ENCODE data around the gene ARHGAP8. TPM values are rescaled to one million over a fixed set of nuclear protein-coding genes. Genes with fewer than 3 reads are reported as not detected.

Gene ARHGAP8
- total RNA-seq, 2 experiments from 2014 or later, result not detected

- POLR2A ChIA-PET, result no interaction called here
- Histone ChIP-seq H2AFZ (ENCODE audit: low read length) (no peak overlapping the region), H3K27ac (ENCODE audit: low read depth, low read length, poor library complexity, severe bottlenecking) (no peak overlapping the region), H3K4me1 (ENCODE audit: insufficient read depth, low read length, poor library complexity, severe bottlenecking) (no peaks in the 10 kb centered on the region), H3K36me3 (ENCODE audit: insufficient read depth, low read length) (no peaks in the 10 kb centered on the region), H4K20me1 (ENCODE audit: insufficient read depth, low read length) (no peaks in the 10 kb centered on the region), H3K79me2 (ENCODE audit: insufficient read depth, low read depth, low read length) (no peaks in the 10 kb centered on the region), H3K4me2 (ENCODE audit: low read length) (no peak overlapping the region), H3K9me3 (ENCODE audit: low read length) (no peaks in the 10 kb centered on the region), H3K4me3 (ENCODE audit: low read depth, low read length, poor library complexity, severe bottlenecking) (no peak overlapping the region), H3K9me2 (ENCODE audit: insufficient read depth, low read length) (no peaks in the 10 kb centered on the region)
- DNase-seq (ENCODE audit: low spot score), result no peak
- intact Hi-C loops (cut with micrococcal nuclease; ENCODE audit: unreplicated experiment), result no loop called here
- BruUV-seq (replicated peaks), result no TSS peak
- TF ChIP-seq EZH2phosphoT487 (IDR thresholded peaks at IDR 0.05; ENCODE audit: borderline replicate concordance, low read depth, low read length) (no peak), CTCF (conservative IDR thresholded peaks at IDR 0.05; ENCODE audit: low read length) (no peak)
- CTCF ChIA-PET (ENCODE audit: unreplicated experiment), result no interaction called here
These were observed 126.9 kb downstream of the ARHGAP8 start for GRCh38 chr22:44879301-44879680.

- DNase-seq (ENCODE audit: low spot score), result no peak
- no TSS peak for BruUV-seq (replicated peaks)
- intact Hi-C loops (cut with micrococcal nuclease; ENCODE audit: unreplicated experiment), result no loop called here
- no peak overlapping the region for H3K4me3 ChIP-seq (ENCODE audit: low read depth, low read length, poor library complexity, severe bottlenecking)
- H3K79me2 ChIP-seq (ENCODE audit: insufficient read depth, low read depth, low read length), result no peaks in the 10 kb centered on the region
- no peaks in the 10 kb centered on the region for H3K4me1 ChIP-seq (ENCODE audit: insufficient read depth, low read length, poor library complexity, severe bottlenecking)
- ChIA-PET POLR2A (no interaction called here), CTCF (ENCODE audit: unreplicated experiment) (no interaction called here)
- no peaks in the 10 kb centered on the region for H3K9me2 ChIP-seq (ENCODE audit: insufficient read depth, low read length)
- H3K36me3 ChIP-seq (ENCODE audit: insufficient read depth, low read length), result no peaks in the 10 kb centered on the region
- no peaks in the 10 kb centered on the region for H4K20me1 ChIP-seq (ENCODE audit: insufficient read depth, low read length)
- no peak overlapping the region for H3K4me2 ChIP-seq (ENCODE audit: low read length)
- H3K9me3 ChIP-seq (ENCODE audit: low read length), result no peaks in the 10 kb centered on the region
- no peak overlapping the region for H2AFZ ChIP-seq (ENCODE audit: low read length)
- H3K27ac ChIP-seq (ENCODE audit: low read depth, low read length, poor library complexity, severe bottlenecking), result no peak overlapping the region
- TF ChIP-seq EZH2phosphoT487 (IDR thresholded peaks at IDR 0.05; ENCODE audit: borderline replicate concordance, low read depth, low read length) (no peak), CTCF (conservative IDR thresholded peaks at IDR 0.05; ENCODE audit: low read length) (no peak)
These were observed 128.4 kb downstream of the ARHGAP8 start for GRCh38 chr22:44880610-44881290.

GRCh38 chr22:44881624-44882023 is 129.2 kb downstream of the ARHGAP8 start:
- no TSS peak for BruUV-seq (replicated peaks)
- Histone ChIP-seq H3K79me2 (ENCODE audit: insufficient read depth, low read depth, low read length) (no peaks in the 10 kb centered on the region), H2AFZ (ENCODE audit: low read length) (no peak overlapping the region), H3K9me2 (ENCODE audit: insufficient read depth, low read length) (no peaks in the 10 kb centered on the region), H4K20me1 (ENCODE audit: insufficient read depth, low read length) (no peaks in the 10 kb centered on the region), H3K36me3 (ENCODE audit: insufficient read depth, low read length) (no peaks in the 10 kb centered on the region), H3K4me3 (ENCODE audit: low read depth, low read length, poor library complexity, severe bottlenecking) (no peak overlapping the region), H3K9me3 (ENCODE audit: low read length) (no peaks in the 10 kb centered on the region), H3K27ac (ENCODE audit: low read depth, low read length, poor library complexity, severe bottlenecking) (no peak overlapping the region), H3K4me2 (ENCODE audit: low read length) (no peak overlapping the region), H3K4me1 (ENCODE audit: insufficient read depth, low read length, poor library complexity, severe bottlenecking) (no peaks in the 10 kb centered on the region)
- no peak for TF ChIP-seq EZH2phosphoT487 (IDR thresholded peaks at IDR 0.05; ENCODE audit: borderline replicate concordance, low read depth, low read length)
- TF ChIP-seq CTCF (conservative IDR thresholded peaks at IDR 0.05; ENCODE audit: low read length), result no peak
- POLR2A ChIA-PET, result no interaction called here
- CTCF ChIA-PET (ENCODE audit: unreplicated experiment), result no interaction called here
- intact Hi-C loops (cut with micrococcal nuclease; ENCODE audit: unreplicated experiment), result no loop called here
- no peak for DNase-seq (ENCODE audit: low spot score)
